ENCODE data around the gene KRTAP12-1. TPM values are rescaled to one million over a fixed set of nuclear protein-coding genes. Genes with fewer than 3 reads are reported as not detected.
"Not testable (repeated sequence)": the region's sequence is repeated elsewhere in the genome, so short reads cannot be mapped to it uniquely, and the experiment has no call there.

The KRTAP12-1 gene
- total RNA-seq, 1 experiment from 2014 or later, result not detected

- Histone ChIP-seq H3K4me3 (no peak overlapping the region), H2AFZ (no peak overlapping the region), H4K20me1 (ENCODE audit: insufficient read depth) (no peaks in the 10 kb centered on the region), H3K79me2 (ENCODE audit: low read depth) (no peaks in the 10 kb centered on the region), H3K9me3 (ENCODE audit: insufficient read depth, low read depth) (no peaks in the 10 kb centered on the region), H3K4me1 (replicated peaks; ENCODE audit: insufficient read depth) (no peaks in the 10 kb centered on the region), H3F3A (ENCODE audit: insufficient read depth, low read depth) (no peaks in the 10 kb centered on the region), H3K4me2 (no peak overlapping the region), H3K27me3 (ENCODE audit: insufficient read depth, low read depth) (peaks cover 92% of the 10 kb centered on the region), H3K27ac (no peak overlapping the region), H3K9me2 (ENCODE audit: insufficient read depth) (no peaks in the 10 kb centered on the region), H3K36me3 (ENCODE audit: low read depth) (no peaks in the 10 kb centered on the region)
- intact Hi-C loops (cut with micrococcal nuclease; ENCODE audit: unreplicated experiment), result no loop called here
- no peak for DNase-seq
- CTCF ChIA-PET, result no interaction called here
- BruUV-seq (replicated peaks), result no TSS peak
- POLR2A ChIA-PET (ENCODE audit: unreplicated experiment), result no interaction called here
- TF ChIP-seq CTCF (conservative IDR thresholded peaks at IDR 0.05), result no peak
- no peak for TF ChIP-seq EZH2 (IDR thresholded peaks at IDR 0.05; ENCODE audit: low read depth)
Measured at GRCh38 chr21:44686843-44687561, 5.0 kb upstream of the KRTAP12-1 start.

- Histone ChIP-seq H3K4me2 (no peak overlapping the region), H4K20me1 (ENCODE audit: insufficient read depth) (no peaks in the 10 kb centered on the region), H3K4me1 (replicated peaks; ENCODE audit: insufficient read depth) (no peaks in the 10 kb centered on the region), H3F3A (ENCODE audit: insufficient read depth, low read depth) (no peaks in the 10 kb centered on the region), H3K4me3 (no peak overlapping the region), H3K27me3 (ENCODE audit: insufficient read depth, low read depth) (peaks cover 92% of the 10 kb centered on the region), H3K9me2 (ENCODE audit: insufficient read depth) (no peaks in the 10 kb centered on the region), H3K36me3 (ENCODE audit: low read depth) (no peaks in the 10 kb centered on the region), H3K27ac (no peak overlapping the region), H3K9me3 (ENCODE audit: insufficient read depth, low read depth) (no peaks in the 10 kb centered on the region), H3K79me2 (ENCODE audit: low read depth) (no peaks in the 10 kb centered on the region), H2AFZ (no peak overlapping the region)
- CTCF ChIA-PET, result no interaction called here
- intact Hi-C loops (cut with micrococcal nuclease; ENCODE audit: unreplicated experiment), result no loop called here
- POLR2A ChIA-PET (ENCODE audit: unreplicated experiment), result no interaction called here
- no peak for DNase-seq
- no TSS peak for BruUV-seq (replicated peaks)
- TF ChIP-seq CTCF (conservative IDR thresholded peaks at IDR 0.05), result no peak
Measured at GRCh38 chr21:44686000-44686781, 4.2 kb upstream of the KRTAP12-1 start.

GRCh38 chr21:44685050-44685449 lies 3.1 kb upstream of the KRTAP12-1 start:
- H3K4me2 ChIP-seq; intact Hi-C loops (cut with micrococcal nuclease; ENCODE audit: unreplicated experiment); H3K27ac ChIP-seq; H3K9me3 ChIP-seq (ENCODE audit: insufficient read depth, low read depth); DNase-seq; BruUV-seq (replicated peaks); H3K4me3 ChIP-seq; H3K4me1 ChIP-seq (replicated peaks; ENCODE audit: insufficient read depth); H3F3A ChIP-seq (ENCODE audit: insufficient read depth, low read depth); H3K9me2 ChIP-seq (ENCODE audit: insufficient read depth); H2AFZ ChIP-seq; H3K79me2 ChIP-seq (ENCODE audit: low read depth); H3K36me3 ChIP-seq (ENCODE audit: low read depth); CTCF ChIA-PET; H4K20me1 ChIP-seq (ENCODE audit: insufficient read depth); POLR2A ChIA-PET (ENCODE audit: unreplicated experiment): not testable (repeated sequence)
- H3K27me3 ChIP-seq (ENCODE audit: insufficient read depth, low read depth), result peaks cover 92% of the 10 kb centered on the region
